Progenitor cell of endocrine pancreas (in vitro differentiated cells): ENCODE results near the gene DOCK9. TPM values are rescaled to one million over a fixed set of nuclear protein-coding genes. Genes with fewer than 3 reads are reported as not detected.

Source experiments
- DNase-seq: peaks from one replicate; pipeline ENCODE4 v3.0.0; 2021; ENCODE audit warnings: low spot score; ENCODE audit not compliant: unreplicated experiment
- H3K27ac Mint-ChIP-seq: 2 replicates; pipeline ENCODE4 v1.8.0; 2021; ENCODE audit warnings: mild to moderate bottlenecking, moderate library complexity, mixed read lengths
- H3K27me3 Mint-ChIP-seq: 2 replicates; pipeline ENCODE4 v1.8.0; 2021; ENCODE audit warnings: mixed read lengths
- H3K36me3 Mint-ChIP-seq: 2 replicates; pipeline ENCODE4 v1.8.0; 2022; ENCODE audit warnings: mixed read lengths; ENCODE audit not compliant: insufficient read depth
- H3K4me1 Mint-ChIP-seq: 2 replicates; pipeline ENCODE4 v1.8.0; 2021; ENCODE audit warnings: low read depth, mixed read lengths
- H3K4me3 Mint-ChIP-seq: 2 replicates; pipeline ENCODE4 v1.8.0; 2021; ENCODE audit warnings: low read depth, mild to moderate bottlenecking, moderate library complexity, mixed read lengths
- H3K9me3 Mint-ChIP-seq: 2 replicates; pipeline ENCODE4 v1.8.0; 2021; ENCODE audit warnings: low read depth, mixed read lengths
- total RNA-seq: library from RNA; stranded (reverse); gene quantifications from 2 replicates; pipeline ENCODE4 v1.2.1, GENCODE V29; 2021
- TF ChIP-seq, protein P1 (sequence below): fragments of 200-600 bp; sonication (generic); IDR thresholded peaks from one replicate; pipeline ENCODE4 v1.5.0; 2021; ENCODE audit warnings: antibody characterized with exemption, mild to moderate bottlenecking; ENCODE audit not compliant: unreplicated experiment

Gene DOCK9
- total RNA-seq, 1 donor from 2014 or later, result 35.7 TPM

DNA sequence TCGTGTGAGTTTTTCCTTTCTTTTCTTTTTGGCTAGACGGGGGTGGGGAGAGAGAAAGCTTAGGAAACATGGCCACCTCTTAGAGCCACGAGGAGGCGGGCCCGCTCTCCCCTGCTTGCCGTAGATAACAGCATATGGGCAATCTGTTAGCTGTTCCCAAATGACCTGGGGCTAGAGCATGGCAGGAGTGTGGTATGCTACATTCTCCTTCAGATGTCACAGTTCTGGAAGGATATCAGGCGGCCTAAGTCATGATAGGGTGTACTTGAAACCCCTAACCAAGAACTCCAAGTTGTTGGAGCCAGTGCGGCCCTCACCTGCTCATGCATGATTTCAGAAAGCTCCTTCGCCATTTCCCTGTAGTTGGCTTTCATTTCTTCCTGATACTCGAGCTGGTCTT, 181.1 kb downstream of the DOCK9 start:
- DNase-seq, result no peak
- Mint-ChIP-seq H3K9me3 (no peaks in the 10 kb centered on the region), H3K4me3 (no peak overlapping the region), H3K27me3 (no peaks in the 10 kb centered on the region), H3K4me1 (no peaks in the 10 kb centered on the region), H3K36me3 (peaks cover 7% of the 10 kb centered on the region), H3K27ac (no peak overlapping the region)
- TF ChIP-seq, protein P1, sequence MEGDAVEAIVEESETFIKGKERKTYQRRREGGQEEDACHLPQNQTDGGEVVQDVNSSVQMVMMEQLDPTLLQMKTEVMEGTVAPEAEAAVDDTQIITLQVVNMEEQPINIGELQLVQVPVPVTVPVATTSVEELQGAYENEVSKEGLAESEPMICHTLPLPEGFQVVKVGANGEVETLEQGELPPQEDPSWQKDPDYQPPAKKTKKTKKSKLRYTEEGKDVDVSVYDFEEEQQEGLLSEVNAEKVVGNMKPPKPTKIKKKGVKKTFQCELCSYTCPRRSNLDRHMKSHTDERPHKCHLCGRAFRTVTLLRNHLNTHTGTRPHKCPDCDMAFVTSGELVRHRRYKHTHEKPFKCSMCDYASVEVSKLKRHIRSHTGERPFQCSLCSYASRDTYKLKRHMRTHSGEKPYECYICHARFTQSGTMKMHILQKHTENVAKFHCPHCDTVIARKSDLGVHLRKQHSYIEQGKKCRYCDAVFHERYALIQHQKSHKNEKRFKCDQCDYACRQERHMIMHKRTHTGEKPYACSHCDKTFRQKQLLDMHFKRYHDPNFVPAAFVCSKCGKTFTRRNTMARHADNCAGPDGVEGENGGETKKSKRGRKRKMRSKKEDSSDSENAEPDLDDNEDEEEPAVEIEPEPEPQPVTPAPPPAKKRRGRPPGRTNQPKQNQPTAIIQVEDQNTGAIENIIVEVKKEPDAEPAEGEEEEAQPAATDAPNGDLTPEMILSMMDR, result no peak

DNA sequence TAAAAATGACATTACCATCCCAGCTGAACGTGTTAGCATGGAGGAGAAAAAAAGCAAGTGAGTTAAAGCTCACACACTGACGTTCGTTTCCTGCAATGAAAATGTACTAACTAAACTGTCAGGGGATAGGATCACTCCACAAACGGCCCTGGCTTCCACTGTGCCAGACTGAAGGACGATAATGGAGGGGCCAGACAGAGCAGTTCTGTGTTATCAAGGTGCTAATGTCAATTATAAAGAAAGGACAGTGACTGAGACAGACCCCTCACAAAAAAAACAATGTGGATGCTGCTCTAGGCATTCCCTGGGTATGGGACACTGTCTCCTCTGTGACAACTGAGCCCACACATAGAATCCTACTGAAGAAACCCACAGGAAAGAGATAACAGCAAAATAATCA, 181.7 kb downstream of the DOCK9 start:
- H3K27ac Mint-ChIP-seq, result no peak overlapping the region
- H3K36me3 Mint-ChIP-seq, result peaks cover 7% of the 10 kb centered on the region
- H3K4me3 Mint-ChIP-seq, result no peak overlapping the region
- TF ChIP-seq, protein P1, result no peak
- no peak for DNase-seq
- H3K4me1 Mint-ChIP-seq, result no peaks in the 10 kb centered on the region
- no peaks in the 10 kb centered on the region for H3K9me3 Mint-ChIP-seq
- no peaks in the 10 kb centered on the region for H3K27me3 Mint-ChIP-seq

GRCh38 chr13:98795220-98795619, 182.6 kb downstream of the DOCK9 start:
- no peak for DNase-seq
- Mint-ChIP-seq H3K9me3 (no peaks in the 10 kb centered on the region), H3K4me3 (no peak overlapping the region), H3K27me3 (no peaks in the 10 kb centered on the region), H3K27ac (no peak overlapping the region), H3K4me1 (no peaks in the 10 kb centered on the region), H3K36me3 (peaks cover 7% of the 10 kb centered on the region)
- TF ChIP-seq, protein P1, result no peak

DNA sequence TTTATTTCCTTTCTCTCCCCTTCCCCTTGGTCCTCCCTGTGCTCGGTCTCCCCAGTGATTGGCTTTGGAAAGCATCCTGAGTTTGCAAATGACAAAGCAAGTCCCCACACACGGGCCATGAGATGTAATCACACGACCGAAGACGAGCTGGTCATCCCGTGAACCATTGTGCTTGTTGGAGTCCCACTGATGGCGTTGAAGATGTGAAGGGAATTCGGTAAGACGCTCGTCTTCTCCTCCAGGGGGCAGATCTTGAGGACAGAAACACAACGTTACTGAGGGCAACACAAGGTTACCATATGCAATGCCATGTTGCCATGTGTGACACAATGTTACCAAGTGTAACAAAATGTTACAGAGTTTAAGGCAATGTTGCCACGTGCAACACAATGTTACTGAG, 183.4 kb downstream of the DOCK9 start:
- Mint-ChIP-seq H3K27me3 (no peaks in the 10 kb centered on the region), H3K4me1 (no peaks in the 10 kb centered on the region), H3K4me3 (no peak overlapping the region), H3K27ac (no peak overlapping the region), H3K36me3 (peaks cover 7% of the 10 kb centered on the region), H3K9me3 (no peaks in the 10 kb centered on the region)
- DNase-seq, result no peak
- TF ChIP-seq, protein P1, result no peak

DNA sequence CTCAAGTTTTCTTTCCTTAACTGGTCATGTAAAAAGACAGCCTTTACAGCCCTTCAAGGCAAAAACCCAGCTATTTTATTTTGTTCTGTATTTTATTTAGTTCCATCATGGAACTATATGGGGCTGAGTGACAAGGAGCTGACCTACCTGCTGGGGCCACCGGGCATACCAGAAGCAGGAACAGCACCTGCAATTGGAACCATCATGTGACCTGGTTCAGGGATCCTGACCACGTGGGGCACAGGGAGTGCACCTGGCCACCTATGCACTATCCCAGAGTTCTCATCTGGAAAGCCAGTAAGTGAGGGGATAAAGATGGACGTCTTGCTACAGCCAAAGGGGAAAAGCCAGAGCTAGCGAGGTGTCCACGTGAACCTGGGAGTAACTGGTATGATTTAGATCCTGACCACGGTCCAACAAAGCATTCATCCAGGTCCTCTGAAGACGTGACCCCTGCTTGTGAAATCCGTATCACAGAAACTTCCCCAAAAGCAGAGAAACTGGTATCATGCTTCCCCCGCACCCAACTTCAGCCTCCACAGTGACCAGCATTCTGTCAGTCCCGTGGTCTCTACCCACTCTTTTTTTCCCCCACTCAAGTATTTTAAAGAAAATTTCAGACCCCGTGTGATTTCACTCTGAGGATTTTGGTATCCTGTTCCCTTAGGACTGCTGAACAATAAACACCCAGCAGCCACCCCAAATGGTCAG, 184.9 kb downstream of the DOCK9 start:
- DNase-seq, result no peak
- Mint-ChIP-seq H3K9me3 (no peaks in the 10 kb centered on the region), H3K4me3 (no peak overlapping the region), H3K36me3 (peaks cover 7% of the 10 kb centered on the region), H3K4me1 (no peaks in the 10 kb centered on the region), H3K27ac (no peak overlapping the region), H3K27me3 (peaks cover 2% of the 10 kb centered on the region)
- TF ChIP-seq, protein P1, result no peak
